Renal cortical epithelial cell (primary cell): ENCODE measurements around the gene RBM20. TPM values are rescaled to one million over a fixed set of nuclear protein-coding genes. Genes with fewer than 3 reads are reported as not detected.
A peak's percentile ranks its signal among the peaks of the same experiment; 100 is the strongest.
"Not testable (repeated sequence)": the region's sequence is repeated elsewhere in the genome, so short reads cannot be mapped to it uniquely, and the experiment has no call there.

Experiments
- DNase-seq: peaks from one replicate; pipeline ENCODE4 v3.0.0-alpha.2; 2011; ENCODE audit warnings: low read depth
- total RNA-seq: library from RNA; depleted of rRNA; stranded (reverse); fragments of >200 nt; gene quantifications from 2 replicates; pipeline ENCODE4 v1.2.3, GENCODE V29; 2014

The RBM20 gene
- total RNA-seq, 1 donor from 2014 or later: 0.10 TPM

DNA sequence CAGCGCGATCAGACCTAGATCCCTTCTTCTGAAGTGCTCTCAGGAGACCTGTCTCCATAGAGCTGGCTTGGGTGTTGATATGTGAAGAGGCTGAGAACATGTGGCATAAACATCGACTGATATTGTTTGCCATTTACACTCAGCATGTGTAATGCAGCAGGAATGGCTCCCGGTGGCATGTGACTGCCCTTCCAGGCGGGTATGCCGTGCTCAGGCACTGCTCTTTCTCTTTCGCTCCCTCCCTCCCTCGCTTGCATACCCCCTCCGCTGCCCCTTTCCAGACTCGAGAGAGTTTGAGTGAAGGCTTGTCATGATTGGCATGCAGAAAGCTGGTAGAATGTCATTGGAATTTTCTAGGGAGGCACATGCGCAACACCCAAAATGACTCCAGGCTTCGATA, 120.2 kb downstream of the RBM20 start:
- DNase-seq: peak; percentile 69

DNA sequence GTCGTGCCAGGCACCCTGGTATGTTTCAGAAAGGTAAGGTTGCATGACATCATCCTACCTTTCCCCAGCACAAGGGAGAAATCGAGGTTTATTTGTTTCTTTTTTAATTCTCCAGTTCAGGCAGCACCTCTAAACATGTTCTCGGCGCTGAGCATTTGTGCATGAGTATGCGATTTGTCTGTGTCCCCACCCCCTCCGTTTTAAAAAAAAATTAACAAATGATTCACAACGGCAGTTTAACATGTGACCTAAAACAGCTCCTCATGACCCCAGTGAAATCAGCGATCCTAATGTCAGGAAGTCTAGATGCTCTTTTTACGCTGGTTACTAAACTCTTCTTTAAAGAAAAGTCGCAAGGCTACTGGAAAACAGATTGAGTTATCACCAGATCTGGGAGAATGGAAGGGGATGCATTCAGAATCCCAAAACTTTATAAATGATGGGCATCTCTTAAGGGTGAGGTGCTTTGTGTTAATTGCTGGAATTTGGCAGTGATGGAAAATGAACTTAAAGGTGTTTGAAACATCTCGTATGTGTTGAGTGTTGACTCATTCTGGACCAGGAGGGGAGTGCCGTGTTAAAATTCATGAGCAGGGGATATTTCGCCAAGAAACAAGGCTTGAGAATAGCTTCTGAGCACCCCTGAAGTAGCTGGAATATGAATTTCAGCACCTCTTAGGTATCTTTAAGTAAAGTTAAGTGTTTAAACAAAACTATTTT, 120.8 kb downstream of the RBM20 start:
- peak; percentile 64 for DNase-seq

DNA sequence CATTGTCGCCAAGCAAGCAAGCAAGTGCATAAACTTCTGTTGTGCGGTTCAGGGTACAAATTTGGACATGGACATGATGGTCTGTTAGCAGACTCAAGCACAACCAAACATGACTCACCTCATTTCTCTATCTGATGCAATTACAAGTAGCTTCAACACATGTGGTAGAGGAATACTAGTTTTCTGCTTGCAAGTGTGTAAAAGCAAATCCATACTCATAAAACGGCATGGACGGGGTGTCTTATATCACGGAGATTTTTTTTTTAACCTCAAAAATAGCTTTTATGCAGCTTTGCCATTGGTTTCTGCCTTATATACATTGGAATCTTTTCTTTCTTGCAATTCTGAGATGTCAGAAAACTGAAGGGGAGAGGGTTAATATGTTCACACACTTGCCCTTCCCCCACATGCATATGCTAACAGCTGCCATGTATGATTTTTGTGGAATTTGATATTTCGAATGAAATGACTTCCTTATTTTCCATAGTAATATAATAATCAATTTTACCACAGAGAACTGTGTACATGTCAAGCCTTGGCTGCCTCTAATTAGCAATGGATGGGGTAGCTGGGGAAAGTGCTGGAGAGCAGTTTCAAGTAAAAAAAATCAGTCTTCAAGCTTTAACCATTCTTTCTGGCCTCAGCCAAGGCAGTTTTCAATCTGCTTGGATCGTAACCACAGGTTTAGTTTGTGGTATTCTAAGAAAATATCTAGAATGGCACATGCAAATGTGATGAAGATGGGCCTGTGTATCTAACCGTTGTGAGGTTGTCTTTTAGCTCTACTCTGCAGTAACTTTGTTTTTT, 121.6 kb downstream of the RBM20 start:
- DNase-seq: peak; percentile 73

DNA sequence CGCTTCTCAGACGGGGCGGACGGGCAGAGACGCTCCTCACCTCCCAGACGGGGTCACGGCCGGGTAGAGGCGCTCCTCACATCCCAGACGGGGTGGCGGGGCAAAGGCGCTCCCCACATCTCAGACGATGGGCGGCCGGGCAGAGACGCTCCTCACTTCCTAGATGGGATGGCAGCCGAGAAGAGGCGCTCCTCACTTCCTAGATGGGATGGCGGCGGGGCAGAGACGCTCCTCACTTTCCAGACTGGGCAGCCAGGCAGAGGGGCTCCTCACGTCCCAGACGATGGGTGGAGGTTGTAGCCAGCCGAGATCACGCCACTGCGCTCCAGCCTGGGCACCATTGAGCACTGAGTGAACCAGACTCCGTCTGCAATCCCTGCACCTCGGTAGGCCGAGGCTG, 123.5 kb downstream of the RBM20 start:
- DNase-seq: not testable (repeated sequence)

DNA sequence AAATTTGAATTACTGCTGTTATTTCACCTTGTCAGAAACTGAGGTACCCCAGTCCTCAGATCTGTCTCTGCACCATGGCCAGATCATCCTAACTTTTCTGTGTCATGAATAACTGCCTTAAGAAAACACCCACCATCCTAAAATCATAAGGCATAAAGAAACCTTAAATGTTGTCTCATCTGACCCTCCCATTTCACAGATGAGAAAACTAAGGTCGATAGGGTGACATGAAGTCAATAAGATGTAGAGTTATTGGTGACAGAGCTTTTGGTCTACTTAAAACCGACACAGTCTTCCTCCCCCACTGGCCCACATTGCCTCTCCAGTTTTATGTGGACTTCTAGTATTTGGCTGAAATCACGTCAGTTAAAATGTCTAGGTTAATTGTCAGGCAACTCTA, 126.1 kb downstream of the RBM20 start:
- no peak for DNase-seq

DNA sequence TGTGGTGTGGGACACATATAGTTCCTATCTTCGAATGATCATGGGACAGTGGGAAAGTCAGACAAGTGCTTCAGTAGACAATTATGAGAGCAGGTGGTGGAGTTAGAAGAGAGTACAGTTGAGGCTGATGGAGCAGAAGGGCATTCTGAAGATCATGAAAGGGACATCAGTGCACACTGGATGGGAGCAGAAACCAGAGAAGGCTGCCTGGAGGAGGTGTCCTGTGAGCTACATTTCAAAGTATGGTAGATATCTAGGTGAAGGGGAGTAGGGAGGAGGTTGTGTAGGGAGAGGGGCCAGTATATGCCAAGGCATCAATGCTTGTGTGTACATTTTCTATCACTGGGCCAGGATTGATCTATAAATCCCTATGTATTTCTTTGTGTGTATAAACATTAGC, 127.3 kb downstream of the RBM20 start:
- DNase-seq: no peak

DNA sequence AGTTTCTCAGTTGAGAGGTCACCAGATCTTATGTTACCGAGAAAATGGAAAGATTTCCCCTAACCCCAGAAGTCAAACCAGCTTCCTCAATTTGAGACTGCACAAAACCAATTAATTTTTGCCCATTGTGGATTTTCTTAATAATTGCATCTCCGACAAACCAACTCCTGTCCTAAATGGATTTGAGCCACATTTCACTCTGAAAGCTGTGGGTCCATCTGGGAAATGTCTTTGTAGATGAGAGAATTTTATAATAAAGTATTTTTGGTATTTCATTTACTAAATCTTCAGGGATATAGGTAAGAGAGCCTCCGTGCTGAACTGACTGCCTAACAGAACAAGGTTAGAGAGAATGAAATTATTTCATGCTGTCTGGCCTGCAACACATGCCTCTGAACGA, 127.9 kb downstream of the RBM20 start:
- no peak for DNase-seq

DNA sequence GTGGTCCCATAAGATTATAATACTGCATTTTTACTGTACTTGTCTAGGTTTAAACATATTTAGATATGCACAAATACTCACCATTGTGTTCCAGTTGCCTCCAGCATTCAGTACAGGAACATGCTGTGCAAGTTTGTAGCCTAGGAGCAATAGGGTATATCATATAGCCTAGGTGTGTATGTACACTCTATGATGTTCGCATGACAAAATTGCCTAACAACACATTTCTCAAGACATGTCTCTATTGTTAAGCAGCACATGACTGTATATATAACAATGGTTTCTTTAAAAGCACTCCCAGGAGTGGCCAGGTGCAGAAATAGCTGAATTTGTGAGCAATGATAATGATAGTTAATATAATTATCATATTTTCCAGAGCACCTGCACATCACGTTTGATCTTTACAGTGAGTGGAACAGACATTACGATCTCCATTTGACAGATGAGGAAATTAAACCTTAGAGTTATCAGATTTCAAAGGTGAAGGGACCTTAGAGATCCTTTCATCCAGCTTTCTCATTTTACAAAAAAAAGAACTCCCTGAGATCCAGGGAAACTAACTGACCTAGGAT, 128.4 kb downstream of the RBM20 start:
- no peak for DNase-seq

DNA sequence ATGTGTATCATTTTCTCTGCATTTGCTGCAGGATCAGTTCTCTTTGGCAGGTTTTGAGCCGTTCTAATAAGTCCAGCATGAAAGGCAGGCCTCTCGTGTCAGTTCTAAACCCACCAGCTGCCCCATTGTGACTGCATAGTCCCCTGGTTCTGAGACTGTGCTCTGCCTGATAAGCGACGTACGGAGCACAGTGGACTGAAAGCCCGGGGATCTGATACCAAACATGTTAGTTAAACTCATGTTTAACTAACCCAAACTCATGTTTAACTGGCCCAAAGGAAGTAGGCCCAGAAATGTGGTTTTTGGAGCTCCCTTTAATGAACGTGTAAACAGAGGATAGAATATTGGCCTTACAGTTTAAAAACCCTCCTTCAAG, 129.5 kb downstream of the RBM20 start:
- no peak for DNase-seq

DNA sequence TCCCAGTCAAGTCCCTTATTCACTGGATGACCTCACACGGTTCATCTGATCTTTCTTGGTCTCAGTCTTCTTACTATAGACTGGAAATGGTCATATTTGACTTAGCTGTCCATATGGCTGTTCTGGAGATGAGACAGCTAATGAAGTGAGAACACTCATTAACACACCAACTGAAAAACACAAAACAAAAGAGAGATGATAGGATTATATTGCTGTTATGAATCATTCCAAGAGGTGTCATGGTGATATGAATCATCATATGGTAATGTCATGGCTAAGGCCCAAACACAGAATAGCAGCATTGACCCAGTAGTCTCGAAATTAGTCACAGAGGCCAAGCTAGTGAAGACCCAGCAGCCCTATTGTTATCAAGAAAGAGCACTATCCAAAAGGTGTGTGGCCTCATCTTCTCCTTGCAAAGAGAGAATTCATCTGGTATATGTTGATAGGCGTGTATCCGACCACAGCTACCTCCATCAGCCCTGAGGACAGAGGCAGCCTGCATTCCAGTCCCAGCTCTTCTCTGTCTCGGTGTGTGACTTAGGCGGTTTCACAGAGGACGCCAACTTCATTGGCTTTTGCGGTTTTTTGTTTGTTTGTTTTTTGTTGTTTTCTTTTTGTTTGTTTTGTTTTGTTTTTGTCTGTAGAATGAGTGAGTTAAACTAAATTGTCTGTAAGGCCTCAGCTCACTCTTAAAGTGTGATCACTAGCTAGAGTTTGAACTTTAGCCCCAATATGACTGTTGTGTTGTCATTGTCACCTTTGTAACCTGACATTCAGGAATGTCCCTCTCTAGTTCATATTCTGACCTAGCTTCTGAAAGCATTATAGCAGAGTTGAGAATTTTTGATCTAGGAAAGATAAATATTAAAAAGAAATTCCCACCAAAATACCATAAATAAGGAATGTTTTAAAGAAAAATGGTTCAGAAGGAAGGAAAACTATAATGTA, 130.2 kb downstream of the RBM20 start:
- peak; percentile 83 for DNase-seq

DNA sequence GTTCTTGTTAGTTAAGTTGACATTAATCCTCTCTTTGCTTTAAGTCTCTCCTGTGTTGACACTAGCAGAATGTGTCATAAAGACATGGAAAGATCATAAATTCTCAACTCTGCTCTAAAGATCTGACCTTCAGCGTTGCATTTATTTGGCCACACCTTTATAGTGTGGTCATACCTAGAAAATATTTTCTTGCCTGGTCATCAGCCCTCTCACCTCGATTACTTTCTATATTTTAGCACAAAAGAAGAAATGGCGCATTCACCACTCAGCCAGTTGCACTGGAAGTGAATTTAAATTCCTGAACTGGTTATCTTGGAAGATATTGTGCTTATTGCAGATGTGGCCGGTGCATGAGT, 130.9 kb downstream of the RBM20 start:
- no peak for DNase-seq

DNA sequence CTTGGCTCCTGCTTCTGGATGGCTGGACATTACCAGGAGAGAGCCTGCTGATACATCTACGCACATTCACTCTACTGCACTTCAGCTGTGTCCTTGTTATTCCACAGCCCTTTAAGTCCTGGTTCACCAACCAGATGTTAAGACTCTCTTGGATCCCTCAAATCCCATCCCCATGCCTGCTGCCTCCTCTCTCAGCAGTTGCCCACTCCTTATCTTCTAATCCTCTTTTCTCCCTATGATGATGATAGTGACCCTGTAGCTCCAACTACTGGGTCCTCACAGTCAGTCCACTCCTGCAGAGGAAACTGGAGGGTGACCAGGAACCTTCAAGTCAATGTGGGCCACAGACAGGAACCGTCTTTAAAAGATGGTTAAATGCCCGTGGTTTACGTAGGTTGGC, 131.3 kb downstream of the RBM20 start:
- DNase-seq: no peak

DNA sequence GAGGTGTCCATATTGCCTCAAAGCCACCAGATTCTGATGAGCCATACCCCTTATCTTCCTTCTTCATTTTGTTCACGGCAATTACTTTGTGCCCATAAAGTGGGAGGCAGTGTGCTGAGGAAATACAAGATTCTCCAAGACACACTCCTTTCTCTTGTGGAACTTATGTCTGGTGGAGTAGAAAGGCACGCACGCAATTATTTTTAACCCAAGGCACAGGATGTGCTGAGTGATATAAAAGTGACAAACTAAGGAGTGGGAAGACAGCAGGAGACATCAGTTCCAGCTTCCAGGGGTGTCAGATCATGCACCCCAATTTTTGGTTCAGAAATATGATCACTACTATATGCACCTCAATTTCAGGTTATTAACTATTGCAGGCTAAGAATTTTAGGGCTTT, 132.9 kb downstream of the RBM20 start:
- DNase-seq: no peak

DNA sequence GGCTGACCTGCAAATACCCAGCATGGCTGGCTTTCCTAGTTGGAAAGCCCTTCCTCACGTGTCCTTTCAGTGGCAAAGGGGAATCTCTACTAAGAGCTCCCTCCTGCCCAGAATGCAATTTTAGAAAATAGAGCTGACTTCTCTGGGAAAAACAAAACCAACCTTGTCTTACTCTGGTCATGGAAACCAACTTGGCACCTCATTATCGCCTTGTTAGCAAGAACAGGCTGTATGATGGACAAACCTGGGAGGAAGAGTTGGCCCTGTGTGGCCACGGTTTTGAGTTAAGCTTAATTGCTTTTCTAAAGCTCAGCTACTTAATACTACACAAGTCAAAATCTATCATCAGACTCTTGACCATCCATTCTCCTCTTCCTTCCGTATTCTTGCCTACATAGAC, 133.5 kb downstream of the RBM20 start:
- no peak for DNase-seq

DNA sequence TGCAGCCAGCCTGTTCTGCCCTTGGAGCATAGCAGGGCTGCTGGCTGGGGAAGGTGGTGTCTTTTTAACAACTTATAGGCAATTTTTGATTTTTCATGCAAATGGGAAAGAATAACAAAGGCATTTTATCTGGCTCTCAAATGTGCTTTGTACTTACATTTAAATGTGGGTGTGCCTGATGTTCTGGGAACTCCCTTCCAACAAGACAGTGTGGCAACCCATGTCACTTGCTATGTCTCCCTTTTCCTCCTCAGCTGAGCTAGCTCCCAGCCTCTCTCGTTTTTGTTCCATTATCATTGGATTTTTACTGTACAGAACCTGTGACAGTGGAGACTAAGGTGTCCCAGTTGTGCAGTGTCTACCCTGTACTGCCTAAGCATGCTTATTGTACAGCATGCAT, 134.1 kb downstream of the RBM20 start:
- no peak for DNase-seq

DNA sequence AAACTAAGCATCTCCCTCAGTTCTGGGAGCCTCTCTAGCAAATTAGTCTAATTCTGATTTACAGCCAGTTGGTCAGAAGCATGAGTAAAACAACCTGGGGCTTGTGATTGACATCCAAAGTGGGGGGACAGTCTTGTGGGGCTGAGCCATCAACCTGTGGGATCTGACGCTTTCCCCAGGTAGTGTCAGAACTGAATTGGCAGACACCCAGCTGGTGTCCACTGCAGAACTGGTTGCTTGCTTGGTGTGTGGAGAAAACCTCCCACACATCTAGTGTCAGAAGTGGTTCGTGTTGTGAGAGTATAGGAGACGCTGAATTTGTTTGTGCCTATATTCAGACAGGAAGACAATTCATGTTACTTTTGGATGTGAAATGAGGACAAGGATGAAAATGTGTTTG, 135.4 kb downstream of the RBM20 start:
- no peak for DNase-seq

DNA sequence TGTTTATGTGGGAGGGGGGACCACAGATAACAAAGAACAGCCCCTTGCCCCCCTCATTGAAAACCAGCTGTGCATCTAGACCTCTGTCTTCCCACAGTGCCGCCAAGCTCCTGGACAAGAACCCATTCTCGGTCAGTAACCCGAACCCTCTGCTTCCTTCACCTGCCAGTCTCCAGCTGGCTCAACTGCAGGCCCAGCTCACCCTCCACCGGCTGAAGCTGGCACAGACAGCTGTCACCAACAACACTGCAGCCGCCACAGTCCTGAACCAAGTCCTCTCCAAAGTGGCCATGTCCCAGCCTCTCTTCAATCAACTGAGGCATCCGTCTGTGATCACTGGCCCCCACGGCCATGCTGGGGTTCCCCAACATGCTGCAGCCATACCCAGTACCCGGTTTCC, 136.6 kb downstream of the RBM20 start:
- DNase-seq: no peak

DNA sequence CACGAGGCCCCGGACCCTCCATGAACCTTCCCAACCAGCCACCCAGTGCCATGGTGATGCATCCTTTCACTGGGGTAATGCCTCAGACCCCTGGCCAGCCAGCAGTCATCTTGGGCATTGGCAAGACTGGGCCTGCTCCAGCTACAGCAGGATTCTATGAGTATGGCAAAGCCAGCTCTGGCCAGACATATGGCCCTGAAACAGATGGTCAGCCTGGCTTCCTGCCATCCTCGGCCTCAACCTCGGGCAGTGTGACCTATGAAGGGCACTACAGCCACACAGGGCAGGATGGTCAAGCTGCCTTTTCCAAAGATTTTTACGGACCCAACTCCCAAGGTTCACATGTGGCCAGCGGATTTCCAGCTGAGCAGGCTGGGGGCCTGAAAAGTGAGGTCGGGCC, 137.0 kb downstream of the RBM20 start:
- DNase-seq: no peak

DNA sequence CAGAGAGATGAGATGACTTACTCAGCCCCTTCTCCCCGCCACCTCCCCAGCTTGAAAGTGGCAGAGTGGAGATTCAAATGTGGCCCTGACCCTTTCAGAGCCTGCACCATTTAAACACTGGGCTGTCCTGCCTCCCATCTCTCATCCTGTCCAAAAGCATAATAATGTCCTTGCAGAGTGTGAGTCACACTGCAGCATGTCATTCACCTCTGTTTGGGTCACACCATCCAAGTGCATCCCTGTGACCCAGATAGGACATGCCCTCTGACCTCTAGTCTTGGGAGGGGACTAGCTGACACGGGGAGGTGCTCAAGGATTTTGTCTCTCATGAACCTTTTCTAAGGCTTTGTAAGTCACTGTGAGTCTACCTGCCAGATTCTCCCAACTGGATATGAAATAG, 138.5 kb downstream of the RBM20 start:
- DNase-seq: no peak

DNA sequence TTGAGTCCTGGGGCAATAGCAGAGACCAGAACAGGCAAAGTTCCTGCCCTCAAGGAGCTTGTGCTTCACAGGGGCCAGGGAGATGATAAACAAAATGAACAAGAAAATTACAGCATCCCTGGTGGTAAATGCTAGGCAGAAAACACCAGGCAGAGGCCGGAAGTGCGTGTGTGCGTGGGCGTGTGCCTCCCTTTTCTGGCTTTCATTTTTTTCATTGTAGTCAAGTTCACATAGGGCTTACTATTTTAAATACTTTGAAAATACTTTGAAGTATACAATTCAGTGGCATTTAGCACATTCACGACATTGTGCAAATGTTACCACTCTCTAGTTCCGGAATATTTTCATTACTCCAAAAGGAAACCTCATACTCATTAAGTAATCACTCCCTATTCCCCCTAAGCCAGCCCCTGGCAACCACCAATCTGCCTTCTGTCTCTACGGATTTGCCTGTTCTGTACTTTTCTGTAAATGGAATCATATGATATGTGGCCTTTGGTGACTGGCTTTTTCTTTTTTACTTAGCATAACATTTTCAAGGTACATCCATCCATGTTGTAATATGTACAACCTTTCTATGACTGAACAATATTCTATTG, 139.5 kb downstream of the RBM20 start:
- no peak for DNase-seq

DNA sequence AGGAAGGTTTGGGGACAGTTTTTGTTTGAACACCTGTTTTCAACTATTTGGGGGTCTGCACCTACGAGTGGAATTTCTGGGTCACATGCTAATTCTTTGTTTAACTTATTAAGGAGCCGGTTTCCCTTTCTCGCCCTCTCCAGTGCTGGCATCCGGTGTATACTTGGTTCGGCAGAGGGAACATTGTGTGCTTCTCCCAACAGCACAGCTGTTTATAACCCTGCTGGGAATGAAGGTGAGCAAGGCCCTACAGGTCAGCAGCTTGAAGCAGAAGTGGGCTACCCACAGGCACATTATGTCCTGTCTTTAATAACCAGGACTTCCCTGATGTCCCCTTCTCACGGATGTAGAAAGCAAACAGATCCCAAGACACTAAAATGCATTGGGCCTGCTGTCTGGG, 140.1 kb downstream of the RBM20 start:
- DNase-seq: no peak

DNA sequence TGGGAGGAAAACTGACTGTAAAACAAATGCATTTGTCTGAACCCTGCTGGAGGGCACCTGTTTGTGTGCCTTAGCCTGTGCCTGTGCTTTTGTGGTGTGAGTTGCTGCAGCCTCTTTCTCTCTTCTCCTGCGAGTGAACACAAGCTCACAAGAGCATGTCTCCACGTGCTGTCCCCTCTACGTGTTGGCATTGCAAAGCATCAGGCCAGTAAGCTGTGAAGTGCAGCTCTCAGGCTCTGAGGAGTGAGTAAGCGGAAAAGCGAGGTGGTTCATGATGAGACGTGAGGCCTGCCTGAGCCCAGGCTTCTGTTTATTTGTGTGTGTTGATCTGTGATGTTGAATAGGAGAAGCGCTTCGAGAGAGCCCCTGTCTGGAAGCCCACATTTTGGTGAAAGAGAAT, 142.0 kb downstream of the RBM20 start:
- DNase-seq: no peak
